Measurements from ENCODE around the gene PKLR. TPM values are rescaled to one million over a fixed set of nuclear protein-coding genes. Genes with fewer than 3 reads are reported as not detected.

The PKLR gene
- total and polyA plus RNA-seq, 2 donors (not counting 1 experiment from before 2014, with no cell fraction given) = not detected

DNA sequence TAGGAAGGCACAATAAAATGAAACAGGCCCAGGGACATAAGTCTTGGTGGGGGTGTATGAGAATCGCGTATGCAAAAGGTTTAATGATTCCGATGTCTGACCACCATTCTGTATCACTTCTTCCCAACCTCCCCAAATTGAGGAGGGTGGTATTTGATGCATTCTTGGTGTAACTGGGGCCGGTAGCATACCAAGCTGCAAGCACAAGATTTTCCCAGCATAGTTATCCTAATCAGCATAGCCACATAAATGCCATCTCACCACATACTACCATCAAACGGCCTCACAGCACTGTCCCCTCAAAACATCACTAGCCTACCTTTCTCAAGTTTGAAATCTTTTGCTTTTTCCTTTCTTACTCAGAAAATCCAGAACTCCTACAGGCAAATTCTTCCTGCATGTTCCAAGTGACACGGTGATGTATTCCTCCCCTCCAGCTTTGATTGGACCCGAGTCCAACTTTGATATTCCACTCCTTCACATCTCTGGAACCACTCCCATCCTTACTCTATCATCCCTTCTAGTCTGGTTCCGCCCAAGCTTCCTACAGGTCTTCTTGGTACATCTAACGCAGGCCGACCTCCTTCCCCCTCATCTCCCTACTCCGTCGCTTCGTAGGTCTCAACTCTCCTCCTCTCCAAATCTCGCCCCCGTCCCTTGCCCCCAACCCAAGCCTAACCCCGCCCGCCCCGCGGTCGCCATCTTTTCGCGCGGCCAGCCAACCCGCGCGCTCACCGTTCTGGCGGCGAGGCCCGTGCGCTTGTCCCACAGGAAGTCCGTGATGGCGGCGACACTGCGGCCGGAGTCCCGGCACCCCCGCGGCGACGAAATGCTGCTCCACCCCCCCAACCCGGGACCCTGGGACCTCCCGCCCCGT, 28.5 kb downstream of the PKLR start:
- peak overlapping the region; percentile 56 for H2AFZ ChIP-seq (ENCODE audit: low read length)
- H3K9ac ChIP-seq (ENCODE audit: insufficient read depth, low read length) = peak overlapping the region; percentile 78
- peaks cover 25% of the 10 kb centered on the region for H3K79me2 ChIP-seq (ENCODE audit: control insufficient read depth, insufficient read depth, low read length)
- H3K4me3 ChIP-seq (replicated peaks in 1 of 4; ENCODE audit: control extremely low read depth in 1 of 4, insufficient read depth in 1 of 4, low read depth in 3 of 4, low read length in 4 of 4) = peak overlapping the region; percentile 38 to 75 (median 65)
- peak overlapping the region; percentile 74 for H3K27ac ChIP-seq (ENCODE audit: insufficient read depth, low read length)
- no peaks in the 10 kb centered on the region for H3K27me3 ChIP-seq (ENCODE audit: control insufficient read depth, insufficient read depth, low read length)
- TF ChIP-seq EZH2 (IDR thresholded peaks at IDR 0.05; ENCODE audit: low read length, missing control alignments) = no peak
- no peak for TF ChIP-seq CTCF (conservative IDR thresholded peaks at IDR 0.05 in 1 of 2, IDR thresholded peaks at IDR 0.05 in 1 of 2; ENCODE audit: low read depth in 1 of 2, low read length in 2 of 2)
- peaks cover 5% of the 10 kb centered on the region for H3K4me1 ChIP-seq (ENCODE audit: control insufficient read depth, extremely low read depth, insufficient read depth, low read length)
- H3K36me3 ChIP-seq (ENCODE audit: control insufficient read depth, insufficient read depth, low read length) = peaks cover 17% of the 10 kb centered on the region
- peak; percentile 56 to 75 for DNase-seq (ENCODE audit: low read depth in 2 of 2)
- no peaks in the 10 kb centered on the region for H3K9me3 ChIP-seq (ENCODE audit: control insufficient read depth, insufficient read depth, low read depth, low read length)
- H3K4me2 ChIP-seq (ENCODE audit: extremely low read depth, insufficient read depth, low read length) = peak overlapping the region; percentile 92
- H4K20me1 ChIP-seq (ENCODE audit: control insufficient read depth, extremely low read depth, insufficient read depth, low read length) = no peaks in the 10 kb centered on the region

DNA sequence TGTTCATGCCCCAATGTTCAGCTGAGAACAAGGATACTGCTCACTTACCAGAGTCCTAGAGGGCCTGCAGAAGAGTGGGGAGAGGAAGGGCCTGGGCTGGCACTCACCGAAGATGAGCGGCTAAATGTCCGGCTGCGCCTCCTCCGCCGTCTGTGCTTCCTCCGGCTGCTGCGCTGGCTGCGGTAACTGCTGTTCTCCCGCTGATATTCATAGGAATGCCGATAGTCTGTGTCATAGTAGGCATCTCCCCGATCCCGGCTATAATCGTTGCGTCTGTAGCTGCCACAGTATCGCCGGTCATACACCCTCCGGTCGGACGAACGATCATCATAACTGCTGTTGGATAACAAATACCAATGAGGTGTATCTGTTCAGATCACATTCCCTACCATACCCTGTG, 31.9 kb downstream of the PKLR start:
- H3K9ac ChIP-seq (ENCODE audit: insufficient read depth, low read length) = no peak overlapping the region
- no peak overlapping the region for H3K4me2 ChIP-seq (ENCODE audit: extremely low read depth, insufficient read depth, low read length)
- H3K4me1 ChIP-seq (ENCODE audit: control insufficient read depth, extremely low read depth, insufficient read depth, low read length) = peaks cover 2% of the 10 kb centered on the region
- no peak overlapping the region for H3K4me3 ChIP-seq (replicated peaks in 1 of 4; ENCODE audit: control extremely low read depth in 1 of 4, insufficient read depth in 1 of 4, low read depth in 3 of 4, low read length in 4 of 4)
- H3K36me3 ChIP-seq (ENCODE audit: control insufficient read depth, insufficient read depth, low read length) = peaks cover 28% of the 10 kb centered on the region
- H4K20me1 ChIP-seq (ENCODE audit: control insufficient read depth, extremely low read depth, insufficient read depth, low read length) = no peaks in the 10 kb centered on the region
- no peaks in the 10 kb centered on the region for H3K27me3 ChIP-seq (ENCODE audit: control insufficient read depth, insufficient read depth, low read length)
- no peak for TF ChIP-seq EZH2 (IDR thresholded peaks at IDR 0.05; ENCODE audit: low read length, missing control alignments)
- TF ChIP-seq CTCF (conservative IDR thresholded peaks at IDR 0.05 in 1 of 2, IDR thresholded peaks at IDR 0.05 in 1 of 2; ENCODE audit: low read depth in 1 of 2, low read length in 2 of 2) = no peak
- DNase-seq (ENCODE audit: low read depth in 2 of 2) = no peak
- H3K9me3 ChIP-seq (ENCODE audit: control insufficient read depth, insufficient read depth, low read depth, low read length) = no peaks in the 10 kb centered on the region
- H3K27ac ChIP-seq (ENCODE audit: insufficient read depth, low read length) = no peak overlapping the region
- peaks cover 25% of the 10 kb centered on the region for H3K79me2 ChIP-seq (ENCODE audit: control insufficient read depth, insufficient read depth, low read length)
- H2AFZ ChIP-seq (ENCODE audit: low read length) = no peak overlapping the region

DNA sequence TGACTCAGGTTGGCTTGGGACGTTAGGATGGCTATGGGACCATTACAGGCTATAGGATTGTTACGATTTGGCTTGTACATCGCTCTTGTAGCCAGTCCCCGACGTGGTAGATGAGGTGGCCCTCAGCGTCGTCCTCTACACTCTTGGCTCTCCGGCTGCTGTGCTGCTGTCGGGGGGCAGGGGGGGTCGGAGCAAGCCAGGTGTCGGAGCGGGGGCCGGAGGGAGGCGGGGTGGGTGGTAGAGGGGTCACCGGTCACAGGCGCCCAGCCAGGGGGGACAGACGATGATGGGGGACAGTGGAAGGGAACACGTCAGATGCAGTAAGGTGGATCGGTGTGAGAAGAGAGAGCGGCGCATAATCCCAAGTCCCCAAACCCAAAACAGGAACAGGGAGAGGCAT, 32.6 kb downstream of the PKLR start:
- no peak for TF ChIP-seq EZH2 (IDR thresholded peaks at IDR 0.05; ENCODE audit: low read length, missing control alignments)
- no peak for TF ChIP-seq CTCF (conservative IDR thresholded peaks at IDR 0.05 in 1 of 2, IDR thresholded peaks at IDR 0.05 in 1 of 2; ENCODE audit: low read depth in 1 of 2, low read length in 2 of 2)
- Histone ChIP-seq H3K9ac (ENCODE audit: insufficient read depth, low read length) (no peak overlapping the region), H3K4me1 (ENCODE audit: control insufficient read depth, extremely low read depth, insufficient read depth, low read length) (no peaks in the 10 kb centered on the region), H3K27ac (ENCODE audit: insufficient read depth, low read length) (no peak overlapping the region), H3K79me2 (ENCODE audit: control insufficient read depth, insufficient read depth, low read length) (peaks cover 25% of the 10 kb centered on the region), H3K27me3 (ENCODE audit: control insufficient read depth, insufficient read depth, low read length) (no peaks in the 10 kb centered on the region), H4K20me1 (ENCODE audit: control insufficient read depth, extremely low read depth, insufficient read depth, low read length) (no peaks in the 10 kb centered on the region), H3K9me3 (ENCODE audit: control insufficient read depth, insufficient read depth, low read depth, low read length) (no peaks in the 10 kb centered on the region), H3K36me3 (ENCODE audit: control insufficient read depth, insufficient read depth, low read length) (peaks cover 30% of the 10 kb centered on the region), H2AFZ (ENCODE audit: low read length) (no peak overlapping the region), H3K4me2 (ENCODE audit: extremely low read depth, insufficient read depth, low read length) (no peak overlapping the region), H3K4me3 (replicated peaks in 1 of 4; ENCODE audit: control extremely low read depth in 1 of 4, insufficient read depth in 1 of 4, low read depth in 3 of 4, low read length in 4 of 4) (no peak overlapping the region)
- DNase-seq (ENCODE audit: low read depth in 2 of 2) = no peak
